Fibroblast of lung (primary cell): ENCODE results near the gene INSR.

Experiments used
- EZH2 ChIP-seq: IDR thresholded peaks from 2 replicates; pipeline ENCODE4 v1.5.1; 2012; ENCODE audit warnings: low read length, control low read depth, mild to moderate bottlenecking; ENCODE audit errors: missing control alignments
- TF ChIP-seq, protein P1 (sequence below), 2 donors: IDR thresholded peaks in 1 of 2; conservative IDR thresholded peaks in 1 of 2; 1 replicate in 1 of 2; 2 replicates in 1 of 2; pipeline ENCODE4 v1.5.1; 2011 to 2012; ENCODE audit warnings: low read length in 2 of 2, control low read depth in 1 of 2, inconsistent platforms in 1 of 2, low read depth in 1 of 2, mild to moderate bottlenecking in 1 of 2

DNA sequence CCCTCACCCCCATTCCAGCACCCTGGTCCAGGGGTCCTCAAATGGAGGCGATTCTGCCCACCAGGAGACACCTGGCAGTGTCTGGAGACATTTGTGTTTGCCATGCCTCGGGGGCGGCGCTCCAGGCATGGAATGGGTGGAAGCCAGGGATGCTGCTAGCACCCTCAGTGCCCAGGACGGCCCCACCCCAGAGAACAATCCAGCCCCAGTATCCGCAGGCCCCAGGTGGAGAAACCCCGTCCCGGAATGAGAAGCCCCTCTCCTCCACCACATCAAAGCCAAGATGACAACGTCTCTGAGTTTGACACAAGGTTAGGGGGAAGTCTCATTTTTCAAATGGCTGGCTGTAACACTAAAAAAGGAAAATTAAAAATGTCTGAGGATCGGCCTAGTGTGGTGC lies 68.5 kb downstream of the INSR start:
- TF ChIP-seq, protein P1, sequence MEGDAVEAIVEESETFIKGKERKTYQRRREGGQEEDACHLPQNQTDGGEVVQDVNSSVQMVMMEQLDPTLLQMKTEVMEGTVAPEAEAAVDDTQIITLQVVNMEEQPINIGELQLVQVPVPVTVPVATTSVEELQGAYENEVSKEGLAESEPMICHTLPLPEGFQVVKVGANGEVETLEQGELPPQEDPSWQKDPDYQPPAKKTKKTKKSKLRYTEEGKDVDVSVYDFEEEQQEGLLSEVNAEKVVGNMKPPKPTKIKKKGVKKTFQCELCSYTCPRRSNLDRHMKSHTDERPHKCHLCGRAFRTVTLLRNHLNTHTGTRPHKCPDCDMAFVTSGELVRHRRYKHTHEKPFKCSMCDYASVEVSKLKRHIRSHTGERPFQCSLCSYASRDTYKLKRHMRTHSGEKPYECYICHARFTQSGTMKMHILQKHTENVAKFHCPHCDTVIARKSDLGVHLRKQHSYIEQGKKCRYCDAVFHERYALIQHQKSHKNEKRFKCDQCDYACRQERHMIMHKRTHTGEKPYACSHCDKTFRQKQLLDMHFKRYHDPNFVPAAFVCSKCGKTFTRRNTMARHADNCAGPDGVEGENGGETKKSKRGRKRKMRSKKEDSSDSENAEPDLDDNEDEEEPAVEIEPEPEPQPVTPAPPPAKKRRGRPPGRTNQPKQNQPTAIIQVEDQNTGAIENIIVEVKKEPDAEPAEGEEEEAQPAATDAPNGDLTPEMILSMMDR (conservative IDR thresholded peaks at IDR 0.05 in 1 of 2, IDR thresholded peaks at IDR 0.05 in 1 of 2; ENCODE audit: low read depth in 1 of 2, low read length in 2 of 2): no peak
- TF ChIP-seq EZH2: no peak
